ENCODE results near the gene KCNQ2.

KCNQ2 gene

DNA sequence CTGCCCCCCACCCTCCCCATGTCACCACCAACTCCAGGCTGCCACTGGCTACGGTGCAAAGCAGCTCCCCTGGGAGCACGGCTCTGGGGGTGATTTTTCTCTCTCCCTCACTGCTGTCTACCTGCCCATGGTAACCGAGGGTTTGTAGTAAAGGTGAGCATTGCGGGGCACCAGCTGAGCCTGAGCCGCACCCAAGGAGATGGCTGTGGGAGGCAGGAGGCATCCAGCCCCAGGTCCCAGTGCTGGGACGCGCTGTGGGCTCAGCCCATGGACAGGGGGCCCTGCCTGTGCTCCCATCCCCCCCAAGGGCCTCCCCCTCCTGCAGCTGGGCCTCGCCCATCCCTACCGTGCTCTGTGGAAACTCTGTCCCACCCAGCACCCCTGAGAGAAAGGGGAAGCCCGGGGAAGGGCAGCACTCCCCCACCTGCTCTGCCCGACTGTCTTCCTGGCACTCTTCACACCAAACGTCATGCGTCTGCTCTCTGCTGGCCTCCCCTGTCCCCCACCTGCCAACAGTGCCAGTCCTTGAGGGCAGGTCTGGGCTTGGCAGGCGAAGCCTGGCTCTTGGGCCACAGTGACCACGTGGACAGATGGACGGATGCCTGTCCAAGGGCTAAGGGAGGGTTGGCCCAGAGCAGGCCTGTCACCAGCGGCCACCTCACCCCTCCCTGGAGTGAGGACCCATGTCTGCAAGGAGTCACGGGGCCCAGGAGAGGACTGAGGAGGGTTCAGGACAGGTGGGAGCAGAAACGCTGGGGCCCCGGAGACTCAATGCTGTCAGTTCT is 107.5 kb downstream of the KCNQ2 start:
- no peak overlapping the region for H2AFZ ChIP-seq (ENCODE audit: low read length)
- H3K23ac ChIP-seq (ENCODE audit: low read depth, low read length, poor library complexity): peak overlapping the region; percentile 31
- no peaks in the 10 kb centered on the region for H3K36me3 ChIP-seq (replicated peaks in 1 of 2; ENCODE audit: control insufficient read depth in 2 of 2, insufficient read depth in 2 of 2, low read length in 2 of 2)
- no peak overlapping the region for H3K27ac ChIP-seq (replicated peaks; ENCODE audit: low read length)
- peaks cover 0 to 69% (median 30%) of the 10 kb centered on the region in 3 experiments for H3K27me3 ChIP-seq (ENCODE audit: control insufficient read depth in 3 of 3, insufficient read depth in 3 of 3, low read depth in 1 of 3, low read length in 3 of 3)
- H3K4me3 ChIP-seq (ENCODE audit: low read length in 2 of 2): no peak overlapping the region
- peak overlapping the region; percentile 84 for H2BK12ac ChIP-seq (ENCODE audit: low read length)
- H2AK5ac ChIP-seq (ENCODE audit: low read depth, low read length): peak overlapping the region; percentile 95
- H3K9me3 ChIP-seq (replicated peaks in 1 of 2; ENCODE audit: control insufficient read depth in 2 of 2, insufficient read depth in 1 of 2, low read depth in 1 of 2, low read length in 2 of 2): no peaks in the 10 kb centered on the region
- H3K4me2 ChIP-seq (ENCODE audit: insufficient read depth, low read length, poor library complexity, severe bottlenecking): no peak overlapping the region
- H3K18ac ChIP-seq (ENCODE audit: low read length): peak overlapping the region; percentile 76
- no peak overlapping the region for H4K8ac ChIP-seq (ENCODE audit: low read depth, low read length)
- H3K4ac ChIP-seq (ENCODE audit: low read length): no peak overlapping the region
- no peak overlapping the region for H2BK15ac ChIP-seq (ENCODE audit: low read length)
- no peak overlapping the region for H2BK5ac ChIP-seq (ENCODE audit: low read length)
- DNase-seq (ENCODE audit: low spot score): no peak
- H3K79me1 ChIP-seq (ENCODE audit: low read depth, low read length): peaks cover 2% of the 10 kb centered on the region
- peak overlapping the region; percentile 44 for H3K9ac ChIP-seq (ENCODE audit: low read depth, low read length, poor library complexity)
- peak overlapping the region; percentile 81 for H2BK120ac ChIP-seq (ENCODE audit: low read depth, low read length)
- H3K4me1 ChIP-seq (ENCODE audit: control insufficient read depth in 2 of 2, insufficient read depth in 1 of 2, low read depth in 1 of 2, low read length in 2 of 2): peaks cover 29 to 44% of the 10 kb centered on the region in 2 donors
- H4K91ac ChIP-seq (ENCODE audit: low read depth, low read length, poor library complexity): no peak overlapping the region
- peak overlapping the region; percentile 98 for H3K14ac ChIP-seq (ENCODE audit: low read length)
- WGBS, 2 donors (ENCODE audit: extremely low coverage in 2 of 2, insufficient read length in 2 of 2, insufficient replicate concordance in 1 of 2): no CpG with 5 or more reads among the region's 20 CpGs

DNA sequence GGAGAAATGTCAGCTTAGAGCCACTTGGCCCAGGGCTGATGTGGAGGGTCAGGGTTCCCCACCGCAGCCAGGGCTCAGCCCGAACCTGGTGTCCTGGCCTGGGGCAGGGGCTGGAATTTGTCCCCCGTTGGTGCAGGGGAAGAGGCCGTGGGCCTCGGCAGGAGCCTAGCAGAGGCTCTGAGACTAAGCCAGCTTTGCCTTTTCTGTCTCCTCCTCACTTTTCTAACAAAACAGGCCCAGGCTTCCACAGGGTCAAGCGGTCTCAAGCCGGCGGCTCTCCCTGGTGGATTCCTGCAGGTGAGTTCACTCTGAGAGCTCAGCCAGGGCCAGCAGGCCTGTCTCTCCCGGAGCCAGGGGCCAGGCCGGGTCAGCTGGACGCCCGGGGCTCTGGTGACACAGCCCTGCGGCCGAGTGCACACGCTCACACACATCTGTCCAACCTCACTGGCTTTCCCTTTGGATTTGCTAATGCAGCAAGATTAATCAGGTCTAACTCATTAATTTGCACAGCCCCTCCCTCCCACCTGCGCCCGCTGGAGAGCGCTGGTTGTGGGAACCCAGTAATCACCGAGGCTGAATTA is 108.4 kb downstream of the KCNQ2 start:
- H2BK15ac ChIP-seq (ENCODE audit: low read length): peak overlapping the region; percentile 28
- no peak for DNase-seq (ENCODE audit: low spot score)
- H3K23ac ChIP-seq (ENCODE audit: low read depth, low read length, poor library complexity): no peak overlapping the region
- no peaks in the 10 kb centered on the region for H3K79me1 ChIP-seq (ENCODE audit: low read depth, low read length)
- H4K8ac ChIP-seq (ENCODE audit: low read depth, low read length): no peak overlapping the region
- no peak overlapping the region for H2BK12ac ChIP-seq (ENCODE audit: low read length)
- no peak overlapping the region for H3K4ac ChIP-seq (ENCODE audit: low read length)
- peak overlapping the region; percentile 95 for H2AK5ac ChIP-seq (ENCODE audit: low read depth, low read length)
- WGBS, 2 donors (ENCODE audit: extremely low coverage in 2 of 2, insufficient read length in 2 of 2, insufficient replicate concordance in 1 of 2): no CpG with 5 or more reads among the region's 19 CpGs
- H2AFZ ChIP-seq (ENCODE audit: low read length): peak overlapping the region; percentile 47
- peak overlapping the region; percentile 52 for H3K18ac ChIP-seq (ENCODE audit: low read length)
- no peak overlapping the region for H3K4me2 ChIP-seq (ENCODE audit: insufficient read depth, low read length, poor library complexity, severe bottlenecking)
- peaks cover 29 to 44% of the 10 kb centered on the region in 2 donors for H3K4me1 ChIP-seq (ENCODE audit: control insufficient read depth in 2 of 2, insufficient read depth in 1 of 2, low read depth in 1 of 2, low read length in 2 of 2)
- H3K27ac ChIP-seq (replicated peaks; ENCODE audit: low read length): no peak overlapping the region
- no peak overlapping the region for H3K9ac ChIP-seq (ENCODE audit: low read depth, low read length, poor library complexity)
- H3K4me3 ChIP-seq (ENCODE audit: low read length in 2 of 2): no peak overlapping the region
- no peak overlapping the region for H2BK120ac ChIP-seq (ENCODE audit: low read depth, low read length)
- no peak overlapping the region for H4K91ac ChIP-seq (ENCODE audit: low read depth, low read length, poor library complexity)
- peaks cover 0 to 70% (median 36%) of the 10 kb centered on the region in 3 experiments for H3K27me3 ChIP-seq (ENCODE audit: control insufficient read depth in 3 of 3, insufficient read depth in 3 of 3, low read depth in 1 of 3, low read length in 3 of 3)
- H3K9me3 ChIP-seq (replicated peaks in 1 of 2; ENCODE audit: control insufficient read depth in 2 of 2, insufficient read depth in 1 of 2, low read depth in 1 of 2, low read length in 2 of 2): no peaks in the 10 kb centered on the region
- no peaks in the 10 kb centered on the region for H3K36me3 ChIP-seq (replicated peaks in 1 of 2; ENCODE audit: control insufficient read depth in 2 of 2, insufficient read depth in 2 of 2, low read length in 2 of 2)
- H3K14ac ChIP-seq (ENCODE audit: low read length): no peak overlapping the region
- no peak overlapping the region for H2BK5ac ChIP-seq (ENCODE audit: low read length)

DNA sequence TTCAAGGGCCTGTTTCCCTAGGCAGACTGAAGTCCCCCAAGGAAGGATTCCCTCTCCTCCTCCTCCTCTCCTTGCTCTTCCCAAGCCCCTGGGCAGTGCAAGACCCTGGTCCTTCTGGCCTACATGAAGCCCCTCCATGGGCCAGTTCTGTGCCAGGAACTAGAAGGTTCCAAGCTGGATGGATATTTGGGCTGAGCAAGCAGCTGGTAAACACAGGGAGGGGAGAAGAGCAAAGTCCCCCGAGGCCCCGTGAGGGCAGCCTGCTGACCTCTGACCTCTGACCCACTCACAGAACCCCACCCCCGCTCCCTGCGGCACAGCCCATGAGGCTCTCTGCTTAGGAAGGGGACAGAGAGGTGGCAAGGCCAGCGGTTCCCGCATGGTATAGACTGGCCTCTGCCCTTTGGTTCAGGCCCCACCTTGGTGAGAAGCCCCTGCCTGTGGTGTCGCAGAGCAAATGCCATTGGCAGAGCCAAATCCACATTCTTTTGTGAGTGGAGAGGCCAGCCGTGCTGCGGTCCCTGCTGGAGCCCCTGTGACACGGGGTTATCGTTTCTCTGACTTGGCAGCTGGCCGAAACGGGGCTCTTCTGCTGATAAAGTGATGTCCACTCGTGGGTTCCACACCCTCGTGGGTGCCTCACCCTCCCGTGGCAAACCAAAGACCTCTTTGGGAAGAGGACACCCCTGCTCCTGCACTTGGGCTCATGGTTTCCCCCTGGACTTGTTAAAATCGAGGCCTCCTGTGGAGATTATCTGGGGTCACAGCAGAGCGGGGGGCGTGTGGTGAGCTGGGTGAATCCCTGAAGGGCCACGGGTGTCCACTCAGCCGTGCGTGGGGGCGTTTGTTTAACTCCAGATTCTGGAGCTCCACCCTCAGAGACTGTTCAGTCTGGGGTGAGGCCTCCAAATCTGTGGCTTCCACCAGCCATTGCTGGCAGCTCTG is 109.2 kb downstream of the KCNQ2 start:
- Histone ChIP-seq H3K27ac (replicated peaks; ENCODE audit: low read length) (no peak overlapping the region), H3K36me3 (replicated peaks in 1 of 2; ENCODE audit: control insufficient read depth in 2 of 2, insufficient read depth in 2 of 2, low read length in 2 of 2) (no peaks in the 10 kb centered on the region), H3K23ac (ENCODE audit: low read depth, low read length, poor library complexity) (no peak overlapping the region), H4K91ac (ENCODE audit: low read depth, low read length, poor library complexity) (no peak overlapping the region), H3K4me3 (ENCODE audit: low read length in 2 of 2) (no peak overlapping the region), H2BK5ac (ENCODE audit: low read length) (no peak overlapping the region), H3K14ac (ENCODE audit: low read length) (no peak overlapping the region), H3K18ac (ENCODE audit: low read length) (peak overlapping the region; percentile 52), H3K4me2 (ENCODE audit: insufficient read depth, low read length, poor library complexity, severe bottlenecking) (no peak overlapping the region), H4K8ac (ENCODE audit: low read depth, low read length) (no peak overlapping the region), H2BK15ac (ENCODE audit: low read length) (peak overlapping the region; percentile 28), H3K9ac (ENCODE audit: low read depth, low read length, poor library complexity) (no peak overlapping the region), H2AFZ (ENCODE audit: low read length) (peak overlapping the region; percentile 47), H3K27me3 (ENCODE audit: control insufficient read depth in 3 of 3, insufficient read depth in 3 of 3, low read depth in 1 of 3, low read length in 3 of 3) (peaks cover 0 to 70% (median 36%) of the 10 kb centered on the region in 3 experiments), H2AK5ac (ENCODE audit: low read depth, low read length) (no peak overlapping the region), H3K4ac (ENCODE audit: low read length) (no peak overlapping the region), H2BK120ac (ENCODE audit: low read depth, low read length) (no peak overlapping the region), H2BK12ac (ENCODE audit: low read length) (no peak overlapping the region), H3K79me1 (ENCODE audit: low read depth, low read length) (no peaks in the 10 kb centered on the region), H3K9me3 (replicated peaks in 1 of 2; ENCODE audit: control insufficient read depth in 2 of 2, insufficient read depth in 1 of 2, low read depth in 1 of 2, low read length in 2 of 2) (no peaks in the 10 kb centered on the region), H3K4me1 (ENCODE audit: control insufficient read depth in 2 of 2, insufficient read depth in 1 of 2, low read depth in 1 of 2, low read length in 2 of 2) (peaks cover 29 to 43% of the 10 kb centered on the region in 2 donors)
- no CpG with 5 or more reads among the region's 23 CpGs for WGBS, 2 donors (ENCODE audit: extremely low coverage in 2 of 2, insufficient read length in 2 of 2, insufficient replicate concordance in 1 of 2)
- no peak for DNase-seq (ENCODE audit: low spot score)

Measured in neuronal stem cell (in vitro differentiated cells).